ENCODE measurements around the gene SLC7A8.

SLC7A8 gene

GRCh38 chr14:23195552-23196101, 12.2 kb upstream of the SLC7A8 start:
- Histone ChIP-seq H3K4me1 (ENCODE audit: insufficient read depth, low read length) (no peaks in the 10 kb centered on the region), H3K4me3 (ENCODE audit: low read depth in 1 of 2, low read length in 2 of 2) (no peak overlapping the region), H3K27me3 (ENCODE audit: insufficient read depth, low read length, poor library complexity) (peaks cover 14% of the 10 kb centered on the region), H4K20me1 (ENCODE audit: insufficient read depth, low read length) (no peaks in the 10 kb centered on the region), H3K79me2 (ENCODE audit: insufficient read depth, low read length) (no peaks in the 10 kb centered on the region), H3K9me3 (ENCODE audit: insufficient read depth, low read length, severe bottlenecking) (no peaks in the 10 kb centered on the region), H3K9ac (ENCODE audit: low read depth, low read length) (no peak overlapping the region), H3K27ac (ENCODE audit: low read length) (no peak overlapping the region), H3K36me3 (ENCODE audit: insufficient read depth, low read length) (no peaks in the 10 kb centered on the region), H3K4me2 (ENCODE audit: insufficient read depth, low read length) (no peak overlapping the region), H2AFZ (ENCODE audit: low read depth, low read length) (no peak overlapping the region)
- TF ChIP-seq CTCF (IDR thresholded peaks at IDR 0.05; ENCODE audit: borderline replicate concordance, extremely low read depth, low read length, poor library complexity, severe bottlenecking), result no peak
- no peak for TF ChIP-seq EZH2 (IDR thresholded peaks at IDR 0.05; ENCODE audit: borderline replicate concordance, low read depth, low read length, severe bottlenecking)
- DNase-seq (no peak), ATAC-seq (ENCODE audit: insufficient read depth, low read depth) (no peak)

GRCh38 chr14:23193432-23193831, 10.0 kb upstream of the SLC7A8 start:
- no peaks in the 10 kb centered on the region for H4K20me1 ChIP-seq (ENCODE audit: insufficient read depth, low read length)
- no peak overlapping the region for H2AFZ ChIP-seq (ENCODE audit: low read depth, low read length)
- H3K9me3 ChIP-seq (ENCODE audit: insufficient read depth, low read length, severe bottlenecking), result no peaks in the 10 kb centered on the region
- H3K27ac ChIP-seq (ENCODE audit: low read length), result no peak overlapping the region
- no peaks in the 10 kb centered on the region for H3K4me1 ChIP-seq (ENCODE audit: insufficient read depth, low read length)
- no peak overlapping the region for H3K4me2 ChIP-seq (ENCODE audit: insufficient read depth, low read length)
- ATAC-seq (ENCODE audit: insufficient read depth, low read depth) (no peak), DNase-seq (no peak)
- no peak for TF ChIP-seq EZH2 (IDR thresholded peaks at IDR 0.05; ENCODE audit: borderline replicate concordance, low read depth, low read length, severe bottlenecking)
- no peak for TF ChIP-seq CTCF (IDR thresholded peaks at IDR 0.05; ENCODE audit: borderline replicate concordance, extremely low read depth, low read length, poor library complexity, severe bottlenecking)
- no peaks in the 10 kb centered on the region for H3K36me3 ChIP-seq (ENCODE audit: insufficient read depth, low read length)
- H3K4me3 ChIP-seq (ENCODE audit: low read depth in 1 of 2, low read length in 2 of 2), result no peak overlapping the region
- no peaks in the 10 kb centered on the region for H3K79me2 ChIP-seq (ENCODE audit: insufficient read depth, low read length)
- H3K9ac ChIP-seq (ENCODE audit: low read depth, low read length), result no peak overlapping the region
- peaks cover 11% of the 10 kb centered on the region for H3K27me3 ChIP-seq (ENCODE audit: insufficient read depth, low read length, poor library complexity)

- Histone ChIP-seq H3K36me3 (ENCODE audit: insufficient read depth, low read length) (no peaks in the 10 kb centered on the region), H3K27ac (ENCODE audit: low read length) (no peak overlapping the region), H3K27me3 (ENCODE audit: insufficient read depth, low read length, poor library complexity) (peaks cover 40% of the 10 kb centered on the region), H3K79me2 (ENCODE audit: insufficient read depth, low read length) (no peaks in the 10 kb centered on the region), H3K4me1 (ENCODE audit: insufficient read depth, low read length) (no peaks in the 10 kb centered on the region), H3K4me2 (ENCODE audit: insufficient read depth, low read length) (no peak overlapping the region), H3K4me3 (ENCODE audit: low read depth in 1 of 2, low read length in 2 of 2) (no peak overlapping the region), H4K20me1 (ENCODE audit: insufficient read depth, low read length) (no peaks in the 10 kb centered on the region), H3K9ac (ENCODE audit: low read depth, low read length) (no peak overlapping the region), H3K9me3 (ENCODE audit: insufficient read depth, low read length, severe bottlenecking) (no peaks in the 10 kb centered on the region), H2AFZ (ENCODE audit: low read depth, low read length) (no peak overlapping the region)
- ATAC-seq (ENCODE audit: insufficient read depth, low read depth) (no peak), DNase-seq (no peak)
- TF ChIP-seq CTCF (IDR thresholded peaks at IDR 0.05; ENCODE audit: borderline replicate concordance, extremely low read depth, low read length, poor library complexity, severe bottlenecking), result no peak
- TF ChIP-seq EZH2 (IDR thresholded peaks at IDR 0.05; ENCODE audit: borderline replicate concordance, low read depth, low read length, severe bottlenecking), result no peak
Observed at GRCh38 chr14:23187925-23188324, 4.5 kb upstream of the SLC7A8 start.

Data from DND-41 (cell line).